ENCODE measurements around the gene SCN1A. TPM values are rescaled to one million over a fixed set of nuclear protein-coding genes. Genes with fewer than 3 reads are reported as not detected.

SCN1A gene
- total and polyA plus RNA-seq, 2 of the 13 experiments (the other 11 are each of a cell fraction or from before 2014, with no cell fraction given), result 19.9 to 39.4 TPM

GRCh38 chr2:166144071-166144470, 16.3 kb upstream of the SCN1A start:
- Histone ChIP-seq H3K4me1 (ENCODE audit: insufficient read depth, low read length) (peaks cover 45% of the 10 kb centered on the region), H3K4me2 (ENCODE audit: low read depth, low read length) (no peak overlapping the region), H3K79me2 (ENCODE audit: insufficient read depth, low read length) (no peaks in the 10 kb centered on the region), H3K27me3 (ENCODE audit: control insufficient read depth in 1 of 2, insufficient read depth in 2 of 2, low read length in 2 of 2) (no peaks in the 10 kb centered on the region), H3K9ac (ENCODE audit: insufficient read depth, low read depth, low read length) (no peak overlapping the region), H3K36me3 (replicated peaks in 1 of 2; ENCODE audit: control insufficient read depth in 1 of 2, insufficient read depth in 2 of 2, low read length in 2 of 2) (no peaks in the 10 kb centered on the region), H3K27ac (ENCODE audit: extremely low read length, insufficient read depth, low read length) (no peak overlapping the region), H2AFZ (ENCODE audit: low read length) (no peak overlapping the region), H3K9me3 (ENCODE audit: low read length) (peaks cover 3% of the 10 kb centered on the region), H4K20me1 (ENCODE audit: insufficient read depth, low read length) (no peaks in the 10 kb centered on the region), H3K4me3 (replicated peaks in 1 of 3; ENCODE audit: insufficient read depth in 1 of 3, low read depth in 2 of 3, low read length in 3 of 3) (no peak overlapping the region)
- no TSS peak for BruUV-seq (replicated peaks)
- intact Hi-C loops (cut with micrococcal nuclease; ENCODE audit: unreplicated experiment) (no loop called here), in situ Hi-C loops (cut with HindIII; ENCODE audit: extremely low pct_ligation_motif_present, low pct_unique_long_range_greater_than_20kb) (no loop called here)
- POLR2A ChIA-PET, result no interaction called here
- 98% methylated on average over 1 of the region's 1 CpG for whole genome bisulfite sequencing (ENCODE audit: low lambda C conversion rate)
- CTCF ChIA-PET (ENCODE audit: low intra/inter-chr PET ratio, low total read pairs), result no interaction called here
- TF ChIP-seq HOXD1 (CRISPR knock-in tag; IDR thresholded peaks at IDR 0.05) (no peak), ZNF264 (CRISPR knock-in tag; IDR thresholded peaks at IDR 0.05) (no peak), ZFP36 (IDR thresholded peaks at IDR 0.05; ENCODE audit: borderline replicate concordance, low read depth, low read length, partially characterized antibody) (no peak), BRCA1 (CRISPR knock-in tag; IDR thresholded peaks at IDR 0.05) (no peak), ZFP62 (CRISPR knock-in tag; IDR thresholded peaks at IDR 0.05) (no peak), GATA4 (IDR thresholded peaks at IDR 0.05; ENCODE audit: borderline replicate concordance, low read depth) (no peak), ZNF496 (CRISPR knock-in tag; IDR thresholded peaks at IDR 0.05; ENCODE audit: insufficient replicate concordance) (no peak), CAMTA2 (CRISPR knock-in tag; IDR thresholded peaks at IDR 0.05; ENCODE audit: borderline replicate concordance) (no peak)
- TF ChIP-seq, protein P1, sequence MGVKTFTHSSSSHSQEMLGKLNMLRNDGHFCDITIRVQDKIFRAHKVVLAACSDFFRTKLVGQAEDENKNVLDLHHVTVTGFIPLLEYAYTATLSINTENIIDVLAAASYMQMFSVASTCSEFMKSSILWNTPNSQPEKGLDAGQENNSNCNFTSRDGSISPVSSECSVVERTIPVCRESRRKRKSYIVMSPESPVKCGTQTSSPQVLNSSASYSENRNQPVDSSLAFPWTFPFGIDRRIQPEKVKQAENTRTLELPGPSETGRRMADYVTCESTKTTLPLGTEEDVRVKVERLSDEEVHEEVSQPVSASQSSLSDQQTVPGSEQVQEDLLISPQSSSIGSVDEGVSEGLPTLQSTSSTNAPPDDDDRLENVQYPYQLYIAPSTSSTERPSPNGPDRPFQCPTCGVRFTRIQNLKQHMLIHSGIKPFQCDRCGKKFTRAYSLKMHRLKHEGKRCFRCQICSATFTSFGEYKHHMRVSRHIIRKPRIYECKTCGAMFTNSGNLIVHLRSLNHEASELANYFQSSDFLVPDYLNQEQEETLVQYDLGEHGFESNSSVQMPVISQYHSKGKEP (CRISPR knock-in tag; IDR thresholded peaks at IDR 0.05), result no peak
- TF ChIP-seq, protein P2, sequence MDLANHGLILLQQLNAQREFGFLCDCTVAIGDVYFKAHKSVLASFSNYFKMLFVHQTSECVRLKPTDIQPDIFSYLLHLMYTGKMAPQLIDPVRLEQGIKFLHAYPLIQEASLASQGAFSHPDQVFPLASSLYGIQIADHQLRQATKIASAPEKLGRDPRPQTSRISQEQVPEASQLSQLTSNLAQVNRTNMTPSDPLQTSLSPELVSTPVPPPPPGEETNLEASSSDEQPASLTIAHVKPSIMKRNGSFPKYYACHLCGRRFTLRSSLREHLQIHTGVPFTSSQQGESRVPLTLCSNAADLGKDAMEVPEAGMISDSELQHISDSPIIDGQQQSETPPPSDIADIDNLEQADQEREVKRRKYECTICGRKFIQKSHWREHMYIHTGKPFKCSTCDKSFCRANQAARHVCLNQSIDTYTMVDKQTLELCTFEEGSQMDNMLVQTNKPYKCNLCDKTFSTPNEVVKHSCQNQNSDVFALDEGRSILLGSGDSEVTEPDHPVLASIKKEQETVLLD (CRISPR knock-in tag; IDR thresholded peaks at IDR 0.05; ENCODE audit: low read depth), result no peak
- DNase-seq (ENCODE audit: low spot score) (no peak), FAIRE-seq (no peak), ATAC-seq (no peak)
